Measurements from ENCODE around the gene MRAS. TPM values are rescaled to one million over a fixed set of nuclear protein-coding genes. Genes with fewer than 3 reads are reported as not detected.

MRAS gene
- total and polyA plus RNA-seq, 2 experiments from 2014 or later, result 16.5 to 17.9 TPM

- H3K79me2 ChIP-seq, result no peaks in the 10 kb centered on the region
- no peaks in the 10 kb centered on the region for H3K4me1 ChIP-seq (ENCODE audit: insufficient read depth)
- no peak for DNase-seq (ENCODE audit: low spot score)
- TF ChIP-seq EZH2 (IDR thresholded peaks at IDR 0.05; ENCODE audit: borderline replicate concordance), result no peak
- TF ChIP-seq CTCF (IDR thresholded peaks at IDR 0.05; ENCODE audit: poor library complexity), result no peak
- no peak for TF ChIP-seq EZH2phosphoT487 (IDR thresholded peaks at IDR 0.05; ENCODE audit: low read depth, severe bottlenecking, unreplicated experiment)
- no peak overlapping the region for H3K4me3 ChIP-seq
- H3K27me3 ChIP-seq, result no peaks in the 10 kb centered on the region
- no peak overlapping the region for H3K4me2 ChIP-seq
- H2AFZ ChIP-seq, result no peak overlapping the region
- H3K9me2 ChIP-seq (replicated peaks; ENCODE audit: insufficient read depth), result no peaks in the 10 kb centered on the region
- 96% methylated on average over 7 of the region's 7 CpGs for WGBS (ENCODE audit: low lambda C conversion rate, missing lambda C conversion rate)
- H3K27ac ChIP-seq, result no peak overlapping the region
- no peaks in the 10 kb centered on the region for H4K20me1 ChIP-seq (ENCODE audit: insufficient read depth, poor library complexity, severe bottlenecking)
- H3K36me3 ChIP-seq (replicated peaks; ENCODE audit: insufficient read depth, low read depth), result no peaks in the 10 kb centered on the region
- H3K9me3 ChIP-seq (ENCODE audit: low read depth), result no peaks in the 10 kb centered on the region
Observed at GRCh38 chr3:138405001-138405400, 56.6 kb downstream of the MRAS start.

GRCh38 chr3:138405486-138405885, 57.1 kb downstream of the MRAS start:
- Histone ChIP-seq H3K4me1 (ENCODE audit: insufficient read depth) (no peaks in the 10 kb centered on the region), H3K9me3 (ENCODE audit: low read depth) (no peaks in the 10 kb centered on the region), H3K9me2 (replicated peaks; ENCODE audit: insufficient read depth) (no peaks in the 10 kb centered on the region), H4K20me1 (ENCODE audit: insufficient read depth, poor library complexity, severe bottlenecking) (no peaks in the 10 kb centered on the region), H3K27me3 (no peaks in the 10 kb centered on the region), H3K4me2 (no peak overlapping the region), H3K4me3 (no peak overlapping the region), H3K79me2 (no peaks in the 10 kb centered on the region), H3K36me3 (replicated peaks; ENCODE audit: insufficient read depth, low read depth) (no peaks in the 10 kb centered on the region), H3K27ac (no peak overlapping the region), H2AFZ (no peak overlapping the region)
- no peak for TF ChIP-seq EZH2phosphoT487 (IDR thresholded peaks at IDR 0.05; ENCODE audit: low read depth, severe bottlenecking, unreplicated experiment)
- TF ChIP-seq EZH2 (IDR thresholded peaks at IDR 0.05; ENCODE audit: borderline replicate concordance), result no peak
- TF ChIP-seq CTCF (IDR thresholded peaks at IDR 0.05; ENCODE audit: poor library complexity), result no peak
- no peak for DNase-seq (ENCODE audit: low spot score)
- WGBS (ENCODE audit: low lambda C conversion rate, missing lambda C conversion rate), result 94% methylated on average over 5 of the region's 5 CpGs

- H3K4me3 ChIP-seq, result no peak overlapping the region
- no peak overlapping the region for H3K4me2 ChIP-seq
- no peak overlapping the region for H2AFZ ChIP-seq
- no peak overlapping the region for H3K27ac ChIP-seq
- H3K36me3 ChIP-seq (replicated peaks; ENCODE audit: insufficient read depth, low read depth), result no peaks in the 10 kb centered on the region
- no peaks in the 10 kb centered on the region for H3K79me2 ChIP-seq
- no peak for TF ChIP-seq EZH2phosphoT487 (IDR thresholded peaks at IDR 0.05; ENCODE audit: low read depth, severe bottlenecking, unreplicated experiment)
- TF ChIP-seq CTCF (IDR thresholded peaks at IDR 0.05; ENCODE audit: poor library complexity), result no peak
- TF ChIP-seq EZH2 (IDR thresholded peaks at IDR 0.05; ENCODE audit: borderline replicate concordance), result no peak
- no peaks in the 10 kb centered on the region for H3K9me3 ChIP-seq (ENCODE audit: low read depth)
- H3K27me3 ChIP-seq, result no peaks in the 10 kb centered on the region
- 93% methylated on average over 2 of the region's 2 CpGs for WGBS (ENCODE audit: low lambda C conversion rate, missing lambda C conversion rate)
- DNase-seq (ENCODE audit: low spot score), result no peak
- no peaks in the 10 kb centered on the region for H4K20me1 ChIP-seq (ENCODE audit: insufficient read depth, poor library complexity, severe bottlenecking)
- no peaks in the 10 kb centered on the region for H3K4me1 ChIP-seq (ENCODE audit: insufficient read depth)
- H3K9me2 ChIP-seq (replicated peaks; ENCODE audit: insufficient read depth), result no peaks in the 10 kb centered on the region
Observed at GRCh38 chr3:138406606-138407005, 58.2 kb downstream of the MRAS start.
